ENCODE measurements around the gene RGP1. TPM values are rescaled to one million over a fixed set of nuclear protein-coding genes. Genes with fewer than 3 reads are reported as not detected.

Gene RGP1
- total and polyA plus RNA-seq, 9 of the 15 experiments (the other 6 are each of a cell fraction or from before 2014, with no cell fraction given): 0.42 to 13.8 (median 6.7) TPM

GRCh38 chr9:35781066-35781465 lies 32.0 kb downstream of the RGP1 start:
- CTCF ChIA-PET (ENCODE audit: low intra/inter-chr PET ratio): no interaction called here
- intact Hi-C loops (cut with micrococcal nuclease): no loop called here
- TF ChIP-seq ZNF699 (CRISPR knock-in tag; IDR thresholded peaks at IDR 0.05; ENCODE audit: insufficient replicate concordance) (no peak), NR2C1 (IDR thresholded peaks at IDR 0.05) (no peak), NR2C1 (tag; IDR thresholded peaks at IDR 0.05) (no peak), NR4A1 (CRISPR knock-in tag; IDR thresholded peaks at IDR 0.05) (no peak), NR4A1 (tag; IDR thresholded peaks at IDR 0.05) (no peak), ZNF175 (CRISPR knock-in tag; IDR thresholded peaks at IDR 0.05; ENCODE audit: low read depth) (no peak), LARP7 (IDR thresholded peaks at IDR 0.05) (no peak), ZBTB34 (CRISPR knock-in tag; IDR thresholded peaks at IDR 0.05) (no peak), KHSRP (IDR thresholded peaks at IDR 0.05) (no peak), STAG1 (CRISPR knock-in tag; IDR thresholded peaks at IDR 0.05; ENCODE audit: borderline replicate concordance) (no peak), ATF6 (CRISPR knock-in tag; IDR thresholded peaks at IDR 0.05) (no peak), ARHGAP35 (IDR thresholded peaks at IDR 0.05; ENCODE audit: partially characterized antibody) (no peak), TAL1 (IDR thresholded peaks at IDR 0.05) (no peak), ATF7 (IDR thresholded peaks at IDR 0.05) (no peak), ZBTB12 (CRISPR knock-in tag; IDR thresholded peaks at IDR 0.05) (no peak), KLF10 (CRISPR knock-in tag; IDR thresholded peaks at IDR 0.05) (no peak), ZNF551 (CRISPR knock-in tag; IDR thresholded peaks at IDR 0.05) (no peak), TSHZ1 (CRISPR knock-in tag; IDR thresholded peaks at IDR 0.05) (no peak)

More at GRCh38 chr9:35781066-35781465, 32.0 kb downstream of the RGP1 start:
- H3K4me1 ChIP-seq (replicated peaks in 1 of 2; ENCODE audit: control insufficient read depth in 2 of 2, insufficient read depth in 2 of 2, low read length in 2 of 2): peaks cover 0 to 2% of the 10 kb centered on the region in 2 experiments; a peak in 2 of 5 replicates
- no peaks in the 10 kb centered on the region for H3K27me3 ChIP-seq (ENCODE audit: control insufficient read depth in 2 of 2, insufficient read depth in 2 of 2, low read length in 2 of 2)
- DNase-seq (ENCODE audit: extremely low read depth in 1 of 4, low spot score in 3 of 4): no peak
- H3K9ac ChIP-seq (ENCODE audit: insufficient read depth in 1 of 2, low read depth in 2 of 2, low read length in 2 of 2): no peak overlapping the region
- no peak overlapping the region for H3K27ac ChIP-seq (ENCODE audit: extremely low read depth, low read depth, low read length)
- in situ Hi-C loops (cut with MboI): no loop called here
- POLR2A ChIA-PET: no interaction called here
- no peak for FAIRE-seq
- no peak overlapping the region for H3K4me3 ChIP-seq
- ATAC-seq: no peak
- H3K4me2 ChIP-seq (ENCODE audit: insufficient read depth, low read length): no peak overlapping the region
- no peak overlapping the region for H2AFZ ChIP-seq (ENCODE audit: low read depth, low read length)
- no peaks in the 10 kb centered on the region for H3K9me1 ChIP-seq (ENCODE audit: control insufficient read depth, insufficient read depth, low read length)
- no TSS peak for BruUV-seq (replicated peaks)
- H3K79me2 ChIP-seq (ENCODE audit: control insufficient read depth, insufficient read depth, low read length): no peaks in the 10 kb centered on the region
- 40% methylated on average over 1 of the region's 2 CpGs for WGBS (ENCODE audit: insufficient coverage, low coverage, missing lambda C conversion rate)
- peaks cover 9% of the 10 kb centered on the region; the same call in 2 of the 3 replicates for H3K36me3 ChIP-seq (ENCODE audit: control insufficient read depth, insufficient read depth, low read length)
- no peaks in the 10 kb centered on the region for H3K9me3 ChIP-seq (replicated peaks; ENCODE audit: control insufficient read depth, insufficient read depth, low read depth, low read length)
- H4K20me1 ChIP-seq (replicated peaks; ENCODE audit: control insufficient read depth, insufficient read depth, low read length): no peaks in the 10 kb centered on the region
